Fibroblast of mammary gland (primary cell): Measurements from ENCODE around the gene SPATA16.

Experiments used
- DNase-seq: peaks from one replicate; pipeline ENCODE4 v3.0.0-alpha.2; 2010; ENCODE audit warnings: low read depth
- H3K4me3 ChIP-seq: 2 replicates; pipeline ENCODE4 v1.5.1; 2011; ENCODE audit warnings: low read depth, mild to moderate bottlenecking, low read length, moderate library complexity; ENCODE audit not compliant: control insufficient read depth
- TF ChIP-seq, protein P1 (sequence below): conservative IDR thresholded peaks from 2 replicates; pipeline ENCODE4 v1.5.1; 2011; ENCODE audit warnings: low read depth, low read length, inconsistent platforms; ENCODE audit not compliant: control insufficient read depth, insufficient read depth

SPATA16 gene

DNA sequence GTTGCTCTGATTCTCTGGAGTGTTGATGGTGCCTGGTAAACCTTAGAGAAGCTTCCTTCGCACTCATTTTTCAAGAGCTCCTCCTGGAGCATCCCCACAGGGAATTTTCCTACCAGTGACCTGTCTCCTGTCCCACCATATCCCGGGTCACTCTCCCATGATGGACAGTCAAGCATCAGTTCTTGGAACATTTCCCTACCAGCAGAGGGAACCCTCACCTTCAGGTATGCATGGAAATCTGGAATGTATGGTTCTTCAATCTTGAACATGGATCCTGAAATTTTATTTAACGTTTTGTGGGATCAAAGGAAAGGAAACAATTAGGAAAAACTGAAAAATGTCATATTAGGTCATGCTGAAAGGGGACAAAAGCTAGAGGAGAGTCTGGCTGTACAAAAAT, 153.8 kb downstream of the SPATA16 start:
- H3K4me3 ChIP-seq, result no peak overlapping the region
- TF ChIP-seq, protein P1, sequence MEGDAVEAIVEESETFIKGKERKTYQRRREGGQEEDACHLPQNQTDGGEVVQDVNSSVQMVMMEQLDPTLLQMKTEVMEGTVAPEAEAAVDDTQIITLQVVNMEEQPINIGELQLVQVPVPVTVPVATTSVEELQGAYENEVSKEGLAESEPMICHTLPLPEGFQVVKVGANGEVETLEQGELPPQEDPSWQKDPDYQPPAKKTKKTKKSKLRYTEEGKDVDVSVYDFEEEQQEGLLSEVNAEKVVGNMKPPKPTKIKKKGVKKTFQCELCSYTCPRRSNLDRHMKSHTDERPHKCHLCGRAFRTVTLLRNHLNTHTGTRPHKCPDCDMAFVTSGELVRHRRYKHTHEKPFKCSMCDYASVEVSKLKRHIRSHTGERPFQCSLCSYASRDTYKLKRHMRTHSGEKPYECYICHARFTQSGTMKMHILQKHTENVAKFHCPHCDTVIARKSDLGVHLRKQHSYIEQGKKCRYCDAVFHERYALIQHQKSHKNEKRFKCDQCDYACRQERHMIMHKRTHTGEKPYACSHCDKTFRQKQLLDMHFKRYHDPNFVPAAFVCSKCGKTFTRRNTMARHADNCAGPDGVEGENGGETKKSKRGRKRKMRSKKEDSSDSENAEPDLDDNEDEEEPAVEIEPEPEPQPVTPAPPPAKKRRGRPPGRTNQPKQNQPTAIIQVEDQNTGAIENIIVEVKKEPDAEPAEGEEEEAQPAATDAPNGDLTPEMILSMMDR, result peak; percentile 1
- no peak for DNase-seq

- H3K4me3 ChIP-seq, result no peak overlapping the region
- TF ChIP-seq, protein P1, result no peak
- DNase-seq, result no peak
Measured at GRCh38 chr3:172984914-172985313, 156.1 kb downstream of the SPATA16 start.

- DNase-seq, result no peak
- TF ChIP-seq, protein P1, result no peak
- H3K4me3 ChIP-seq, result no peak overlapping the region
Measured at GRCh38 chr3:172982736-172983364, 158.2 kb downstream of the SPATA16 start.

GRCh38 chr3:172981407-172981983, 159.5 kb downstream of the SPATA16 start:
- TF ChIP-seq, protein P1, result no peak
- DNase-seq, result no peak
- H3K4me3 ChIP-seq, result no peak overlapping the region

DNA sequence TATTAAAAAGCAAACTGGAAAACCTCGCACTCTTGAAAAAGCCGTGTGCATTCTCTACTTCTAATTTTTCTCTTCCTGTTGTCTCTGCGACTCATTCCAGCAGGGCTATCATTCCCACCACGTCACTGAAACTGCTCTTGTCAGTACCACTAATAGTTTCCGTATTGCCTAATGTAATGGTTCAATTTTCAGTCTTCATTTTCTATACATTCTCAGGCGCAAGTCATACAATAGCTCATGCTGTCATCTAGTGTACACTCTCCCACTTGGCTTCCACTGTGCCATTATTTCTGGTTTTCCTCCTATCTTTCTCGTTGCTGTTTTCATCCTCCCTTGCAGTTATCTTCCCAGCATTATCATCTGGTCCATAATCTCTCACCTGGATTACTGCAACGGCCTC, 160.2 kb downstream of the SPATA16 start:
- H3K4me3 ChIP-seq, result no peak overlapping the region
- DNase-seq, result no peak
- TF ChIP-seq, protein P1, result no peak

- no peak for DNase-seq
- no peak overlapping the region for H3K4me3 ChIP-seq
- TF ChIP-seq, protein P1, result no peak
Measured at GRCh38 chr3:172977696-172978095, 163.3 kb downstream of the SPATA16 start.
